Neural cell (in vitro differentiated cells): ENCODE data around the gene KIAA0753. TPM values are rescaled to one million over a fixed set of nuclear protein-coding genes. Genes with fewer than 3 reads are reported as not detected.

ENCODE experiments used
- H2AFZ ChIP-seq: fragments of 200-600, 300-800 bp; sonication (generic), shearing (Covaris generic); 2 replicates; pipeline ENCODE4 v1.6.0; 2014; ENCODE audit warnings: low read depth, mild to moderate bottlenecking, antibody characterized with exemption, low read length, moderate library complexity
- H3F3A ChIP-seq: fragments of 200-600 bp; shearing (Covaris generic); 2 replicates; pipeline ENCODE4 v1.6.1; 2016; ENCODE audit warnings: mild to moderate bottlenecking, moderate library complexity, mixed read lengths, antibody characterized with exemption, low read length; ENCODE audit not compliant: insufficient read depth, poor library complexity, severe bottlenecking
- H3K27ac ChIP-seq: fragments of 200-600, 300-800 bp; sonication (generic), shearing (Covaris generic); 2 replicates; pipeline ENCODE4 v1.5.1; 2014; ENCODE audit warnings: mild to moderate bottlenecking, low read length, moderate library complexity
- H3K27me3 ChIP-seq: fragments of 300-800, 200-600 bp; sonication (generic), shearing (Covaris generic); 2 replicates; pipeline ENCODE4 v1.6.0; 2014; ENCODE audit warnings: mild to moderate bottlenecking, low read depth, low read length, moderate library complexity; ENCODE audit not compliant: insufficient read depth
- H3K36me3 ChIP-seq: fragments of 300-800, 200-600 bp; sonication (generic), shearing (Covaris generic); 2 replicates; pipeline ENCODE4 v1.5.1; 2014; ENCODE audit warnings: mild to moderate bottlenecking, antibody characterized with exemption, low read length, moderate library complexity; ENCODE audit not compliant: insufficient read depth
- H3K4me2 ChIP-seq: fragments of 300-800, 200-600 bp; sonication (generic), shearing (Covaris generic); 2 replicates; pipeline ENCODE4 v1.6.0; 2014; ENCODE audit warnings: mild to moderate bottlenecking, low read length
- H3K4me3 ChIP-seq: fragments of 300-800, 200-600 bp; sonication (generic), shearing (Covaris generic); 2 replicates; pipeline ENCODE4 v1.5.1; 2014; ENCODE audit warnings: mild to moderate bottlenecking, low read length, moderate library complexity
- H3K79me2 ChIP-seq: fragments of 200-600 bp; shearing (Covaris generic); replicated peaks from 2 replicates; pipeline ENCODE4 v1.6.0; 2014; ENCODE audit warnings: mild to moderate bottlenecking, low read length, moderate library complexity; ENCODE audit not compliant: insufficient read depth
- H3K9ac ChIP-seq: fragments of 300-800, 200-600 bp; sonication (generic), shearing (Covaris generic); 2 replicates; pipeline ENCODE4 v1.6.1; 2016; ENCODE audit warnings: mild to moderate bottlenecking, low read length, mixed read lengths
- H3K9me2 ChIP-seq: fragments of 200-600 bp; shearing (Covaris generic); 2 replicates; pipeline ENCODE4 v1.6.1; 2016; ENCODE audit warnings: mild to moderate bottlenecking, low read length, mixed read lengths; ENCODE audit not compliant: insufficient read depth
- H3K9me3 ChIP-seq: fragments of 200-600, 300-800 bp; sonication (generic), shearing (Covaris generic); 2 replicates; pipeline ENCODE4 v1.6.1; 2016; ENCODE audit warnings: mild to moderate bottlenecking, mixed run types, low read length, moderate library complexity, mixed read lengths
- H4K20me1 ChIP-seq: fragments of 200-600 bp; shearing (Covaris generic); 2 replicates; pipeline ENCODE4 v1.6.1; 2016; ENCODE audit warnings: mild to moderate bottlenecking, mixed run types; ENCODE audit not compliant: insufficient read depth
- EP300 ChIP-seq: fragments of 450-650 bp; conservative IDR thresholded peaks from 2 replicates; pipeline ENCODE4 v1.6.1; 2014; ENCODE audit warnings: antibody characterized with exemption, mild to moderate bottlenecking, moderate library complexity; ENCODE audit not compliant: poor library complexity, severe bottlenecking
- EZH2 ChIP-seq: fragments of 200-600, 300-800 bp; shearing (Covaris generic), sonication (generic); IDR thresholded peaks from 2 replicates; pipeline ENCODE4 v1.6.1; 2014; ENCODE audit warnings: antibody characterized with exemption, low read length, borderline replicate concordance, mild to moderate bottlenecking; ENCODE audit not compliant: insufficient read depth, poor library complexity, severe bottlenecking
- MXI1 ChIP-seq: fragments of 450-650 bp; conservative IDR thresholded peaks from 2 replicates; pipeline ENCODE4 v1.6.1; 2014; ENCODE audit warnings: antibody characterized with exemption, mild to moderate bottlenecking; ENCODE audit not compliant: poor library complexity, severe bottlenecking
- POLR2AphosphoS5 ChIP-seq: IDR thresholded peaks from 2 replicates; pipeline ENCODE4 v1.6.1; 2012
- RAD21 ChIP-seq: fragments of 450-650 bp; conservative IDR thresholded peaks from 2 replicates; pipeline ENCODE4 v1.6.1; 2014; ENCODE audit warnings: antibody characterized with exemption, mild to moderate bottlenecking, moderate library complexity
- SMC3 ChIP-seq: fragments of 450-650 bp; conservative IDR thresholded peaks from 2 replicates; pipeline ENCODE4 v1.6.1; 2014; ENCODE audit warnings: antibody characterized with exemption, mild to moderate bottlenecking, moderate library complexity; ENCODE audit not compliant: poor library complexity
- TAF1 ChIP-seq: IDR thresholded peaks from 2 replicates; pipeline ENCODE4 v1.6.1; 2012; ENCODE audit warnings: low read depth
- polyA minus RNA-seq: library from RNA; depleted of rRNA, polyadenylated mRNA; stranded (reverse); fragments of >200 nt; gene quantifications from 2 replicates; pipeline ENCODE4 v1.2.3, GENCODE V29; 2014
- polyA plus RNA-seq: library from polyadenylated mRNA; depleted of rRNA; stranded (reverse); fragments of >200 nt; gene quantifications from 2 replicates; pipeline ENCODE4 v1.2.3, GENCODE V29; 2014
- TF ChIP-seq, protein P1 (sequence below): IDR thresholded peaks from 2 replicates; pipeline ENCODE4 v1.6.1; 2012; ENCODE audit warnings: borderline replicate concordance
- TF ChIP-seq, protein P2 (sequence below): fragments of 450-650 bp; IDR thresholded peaks from 2 replicates; pipeline ENCODE4 v1.5.1; 2014; ENCODE audit warnings: antibody characterized with exemption, mild to moderate bottlenecking, moderate library complexity; ENCODE audit not compliant: poor library complexity, severe bottlenecking

The KIAA0753 gene
- polyA plus RNA-seq (32.3 and 35.0 TPM in 2 replicates), polyA minus RNA-seq (38.7 and 40.4 TPM in 2 replicates)

DNA sequence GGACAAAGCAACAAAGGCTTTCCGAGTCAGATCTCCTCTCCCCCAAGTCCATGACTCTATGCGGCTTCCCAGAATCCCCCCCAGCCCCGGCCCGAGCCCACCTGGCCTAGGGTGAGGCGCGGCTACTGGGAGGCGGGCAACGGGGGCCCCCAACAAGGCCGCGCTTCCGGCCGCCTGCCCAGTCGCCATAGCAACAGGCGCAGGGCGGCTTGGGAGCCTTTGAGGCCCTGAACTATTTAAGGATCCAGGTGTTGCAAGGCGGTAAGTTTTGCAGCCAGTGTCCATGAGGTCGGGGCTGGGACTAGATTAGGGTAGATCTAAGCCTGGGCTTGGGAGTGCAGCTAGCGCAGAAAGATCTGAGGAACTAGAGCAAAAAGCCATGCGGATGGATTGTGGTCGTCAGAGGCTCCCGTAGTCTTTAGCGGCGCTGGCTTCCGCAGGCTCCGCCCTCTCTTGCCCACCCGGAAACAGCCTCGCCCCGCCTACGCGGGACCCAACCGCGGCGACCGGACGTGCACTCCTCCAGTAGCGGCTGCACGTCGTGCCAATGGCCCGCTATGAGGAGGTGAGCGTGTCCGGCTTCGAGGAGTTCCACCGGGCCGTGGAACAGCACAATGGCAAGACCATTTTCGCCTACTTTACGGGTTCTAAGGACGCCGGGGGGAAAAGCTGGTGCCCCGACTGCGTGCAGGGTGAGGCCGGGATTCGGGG lies at the start of gene KIAA0753, which contains the start of gene TXNDC17:
KIAA0753 (minus strand) TSS at position 176 of the 711 bp plus-strand sequence. CDS start 5,608 bp downstream, outside the sequence.
TXNDC17 (plus strand) TSS at position 525 of the 711 bp plus-strand sequence; CDS start at position 548, 23 bp downstream.
- no peaks in the 10 kb centered on the region for H3K36me3 ChIP-seq
- peaks cover 32% of the 10 kb centered on the region for H3K79me2 ChIP-seq
- no peaks in the 10 kb centered on the region for H4K20me1 ChIP-seq
- H3K4me3 ChIP-seq: peak within 1 kb of the TSS; percentile 81
- H3K27me3 ChIP-seq: no peaks in the 10 kb centered on the region
- peak within 1 kb of the TSS; percentile 71 for H2AFZ ChIP-seq
- peaks cover 4% of the 10 kb centered on the region for H3F3A ChIP-seq
- H3K9ac ChIP-seq: peak within 1 kb of the TSS; percentile 95
- TF ChIP-seq, protein P1, sequence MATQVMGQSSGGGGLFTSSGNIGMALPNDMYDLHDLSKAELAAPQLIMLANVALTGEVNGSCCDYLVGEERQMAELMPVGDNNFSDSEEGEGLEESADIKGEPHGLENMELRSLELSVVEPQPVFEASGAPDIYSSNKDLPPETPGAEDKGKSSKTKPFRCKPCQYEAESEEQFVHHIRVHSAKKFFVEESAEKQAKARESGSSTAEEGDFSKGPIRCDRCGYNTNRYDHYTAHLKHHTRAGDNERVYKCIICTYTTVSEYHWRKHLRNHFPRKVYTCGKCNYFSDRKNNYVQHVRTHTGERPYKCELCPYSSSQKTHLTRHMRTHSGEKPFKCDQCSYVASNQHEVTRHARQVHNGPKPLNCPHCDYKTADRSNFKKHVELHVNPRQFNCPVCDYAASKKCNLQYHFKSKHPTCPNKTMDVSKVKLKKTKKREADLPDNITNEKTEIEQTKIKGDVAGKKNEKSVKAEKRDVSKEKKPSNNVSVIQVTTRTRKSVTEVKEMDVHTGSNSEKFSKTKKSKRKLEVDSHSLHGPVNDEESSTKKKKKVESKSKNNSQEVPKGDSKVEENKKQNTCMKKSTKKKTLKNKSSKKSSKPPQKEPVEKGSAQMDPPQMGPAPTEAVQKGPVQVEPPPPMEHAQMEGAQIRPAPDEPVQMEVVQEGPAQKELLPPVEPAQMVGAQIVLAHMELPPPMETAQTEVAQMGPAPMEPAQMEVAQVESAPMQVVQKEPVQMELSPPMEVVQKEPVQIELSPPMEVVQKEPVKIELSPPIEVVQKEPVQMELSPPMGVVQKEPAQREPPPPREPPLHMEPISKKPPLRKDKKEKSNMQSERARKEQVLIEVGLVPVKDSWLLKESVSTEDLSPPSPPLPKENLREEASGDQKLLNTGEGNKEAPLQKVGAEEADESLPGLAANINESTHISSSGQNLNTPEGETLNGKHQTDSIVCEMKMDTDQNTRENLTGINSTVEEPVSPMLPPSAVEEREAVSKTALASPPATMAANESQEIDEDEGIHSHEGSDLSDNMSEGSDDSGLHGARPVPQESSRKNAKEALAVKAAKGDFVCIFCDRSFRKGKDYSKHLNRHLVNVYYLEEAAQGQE: peak; percentile 49
- peak; percentile 95 for TF ChIP-seq MXI1
- TF ChIP-seq TAF1: peak; percentile 81
- TF ChIP-seq, protein P2, sequence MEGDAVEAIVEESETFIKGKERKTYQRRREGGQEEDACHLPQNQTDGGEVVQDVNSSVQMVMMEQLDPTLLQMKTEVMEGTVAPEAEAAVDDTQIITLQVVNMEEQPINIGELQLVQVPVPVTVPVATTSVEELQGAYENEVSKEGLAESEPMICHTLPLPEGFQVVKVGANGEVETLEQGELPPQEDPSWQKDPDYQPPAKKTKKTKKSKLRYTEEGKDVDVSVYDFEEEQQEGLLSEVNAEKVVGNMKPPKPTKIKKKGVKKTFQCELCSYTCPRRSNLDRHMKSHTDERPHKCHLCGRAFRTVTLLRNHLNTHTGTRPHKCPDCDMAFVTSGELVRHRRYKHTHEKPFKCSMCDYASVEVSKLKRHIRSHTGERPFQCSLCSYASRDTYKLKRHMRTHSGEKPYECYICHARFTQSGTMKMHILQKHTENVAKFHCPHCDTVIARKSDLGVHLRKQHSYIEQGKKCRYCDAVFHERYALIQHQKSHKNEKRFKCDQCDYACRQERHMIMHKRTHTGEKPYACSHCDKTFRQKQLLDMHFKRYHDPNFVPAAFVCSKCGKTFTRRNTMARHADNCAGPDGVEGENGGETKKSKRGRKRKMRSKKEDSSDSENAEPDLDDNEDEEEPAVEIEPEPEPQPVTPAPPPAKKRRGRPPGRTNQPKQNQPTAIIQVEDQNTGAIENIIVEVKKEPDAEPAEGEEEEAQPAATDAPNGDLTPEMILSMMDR: no peak
- no peak for TF ChIP-seq SMC3
- peak; percentile 79 for TF ChIP-seq POLR2AphosphoS5
- TF ChIP-seq RAD21: peak; percentile 7
- TF ChIP-seq EZH2: no peak
- TF ChIP-seq EP300: no peak
- H3K9me2 ChIP-seq: no peaks in the 10 kb centered on the region
- H3K9me3 ChIP-seq: no peaks in the 10 kb centered on the region
- peak within 1 kb of the TSS; percentile 98 for H3K4me2 ChIP-seq
- peak within 1 kb of the TSS; percentile 90 for H3K27ac ChIP-seq

DNA sequence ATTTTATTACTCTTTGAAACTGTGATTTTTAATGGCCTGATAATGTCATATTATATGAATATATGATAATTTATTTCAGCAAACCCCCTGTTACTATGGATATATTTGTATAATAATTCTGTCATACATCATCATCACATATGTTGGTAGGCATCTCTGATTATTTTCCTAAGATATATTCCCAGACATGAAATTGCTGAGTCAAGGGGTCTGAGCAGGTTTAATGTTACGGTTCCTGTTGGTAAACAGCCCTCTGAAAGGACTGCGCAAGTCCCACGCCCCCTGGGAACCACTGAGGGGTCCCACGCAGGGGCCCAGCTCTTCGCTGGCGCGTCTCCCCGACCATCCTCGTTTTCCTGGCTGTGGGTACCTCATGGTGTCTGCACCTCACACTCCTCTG lies 48.4 kb upstream of the KIAA0753 start:
- Histone ChIP-seq H4K20me1 (no peaks in the 10 kb centered on the region), H3K4me3 (no peak overlapping the region), H3K4me2 (no peak overlapping the region), H3K27ac (no peak overlapping the region), H3K27me3 (no peaks in the 10 kb centered on the region), H3K9ac (no peak overlapping the region), H3K36me3 (no peaks in the 10 kb centered on the region), H2AFZ (no peak overlapping the region), H3K9me2 (no peaks in the 10 kb centered on the region), H3F3A (no peaks in the 10 kb centered on the region), H3K79me2 (no peaks in the 10 kb centered on the region), H3K9me3 (no peaks in the 10 kb centered on the region)
- TF ChIP-seq EZH2: no peak
- TF ChIP-seq, protein P2: no peak
- no peak for TF ChIP-seq RAD21
- no peak for TF ChIP-seq TAF1
- no peak for TF ChIP-seq SMC3
- TF ChIP-seq, protein P1: no peak
- no peak for TF ChIP-seq POLR2AphosphoS5
- TF ChIP-seq MXI1: no peak
- TF ChIP-seq EP300: no peak
